Dermis microvascular lymphatic vessel endothelial cell (primary cell): ENCODE data around the gene ELOVL2. TPM values are rescaled to one million over a fixed set of nuclear protein-coding genes. Genes with fewer than 3 reads are reported as not detected.
"Not testable (repeated sequence)": the region's sequence is repeated elsewhere in the genome, so short reads cannot be mapped to it uniquely, and the experiment has no call there.

Experiments used
- DNase-seq, 2 donors: peaks; one replicate each; pipeline versions ENCODE4 v3.0.0 to v3.0.0-alpha.2; 2010; ENCODE audit warnings: low read depth in 2 of 2
- total RNA-seq: library from RNA; depleted of rRNA; stranded (reverse); fragments of >200 nt; gene quantifications from 2 replicates; pipeline ENCODE4 v1.2.1, GENCODE V29; 2014

ELOVL2 gene
- not detected in 2 replicates for total RNA-seq

- peak; percentile 10 to 61 for DNase-seq
Observed at GRCh38 chr6:11043961-11044711, at the start of gene ELOVL2. Gene ELOVL2, minus strand, starts transcription at chr6:11044305. Its CDS starts 75 bp downstream, at chr6:11044230.

GRCh38 chr6:11093376-11093625 is 49.2 kb upstream of the ELOVL2 start:
- DNase-seq: no peak

GRCh38 chr6:11092668-11093375 is 48.7 kb upstream of the ELOVL2 start:
- peak in 1 of 2 donors; percentile 36 for DNase-seq

GRCh38 chr6:11091141-11091540 is 47.0 kb upstream of the ELOVL2 start:
- DNase-seq: not testable (repeated sequence)

GRCh38 chr6:11089695-11090094 is 45.6 kb upstream of the ELOVL2 start:
- DNase-seq: no peak

GRCh38 chr6:11087141-11087812 is 43.2 kb upstream of the ELOVL2 start:
- not testable (repeated sequence) for DNase-seq

GRCh38 chr6:11085758-11086435 is 41.8 kb upstream of the ELOVL2 start:
- no peak for DNase-seq

GRCh38 chr6:11083956-11084355 is 39.9 kb upstream of the ELOVL2 start:
- DNase-seq: no peak

- DNase-seq: peak in 1 of 2 donors; percentile 17
Observed at GRCh38 chr6:11083491-11083890, 39.4 kb upstream of the ELOVL2 start.

GRCh38 chr6:11080296-11080695 is 36.2 kb upstream of the ELOVL2 start:
- DNase-seq: no peak

- DNase-seq: no peak
Observed at GRCh38 chr6:11078266-11078665, 34.2 kb upstream of the ELOVL2 start.

GRCh38 chr6:11076540-11076939 is 32.4 kb upstream of the ELOVL2 start:
- DNase-seq: no peak

- no peak for DNase-seq
Observed at GRCh38 chr6:11072101-11072500, 28.0 kb upstream of the ELOVL2 start.

GRCh38 chr6:11069760-11070159 is 25.7 kb upstream of the ELOVL2 start:
- no peak for DNase-seq

GRCh38 chr6:11067348-11067747 is 23.2 kb upstream of the ELOVL2 start:
- no peak for DNase-seq

- no peak for DNase-seq
Observed at GRCh38 chr6:11066505-11067347, 22.6 kb upstream of the ELOVL2 start.

- DNase-seq: no peak
Observed at GRCh38 chr6:11065436-11066202, 21.5 kb upstream of the ELOVL2 start.

- DNase-seq: no peak
Observed at GRCh38 chr6:11064836-11065235, 20.7 kb upstream of the ELOVL2 start.

GRCh38 chr6:11062715-11063114 is 18.6 kb upstream of the ELOVL2 start:
- no peak for DNase-seq

GRCh38 chr6:11062083-11062482 is 18.0 kb upstream of the ELOVL2 start:
- DNase-seq: no peak
